Measurements from ENCODE around the gene RBL2. TPM values are rescaled to one million over a fixed set of nuclear protein-coding genes. Genes with fewer than 3 reads are reported as not detected.

RBL2 gene
- total RNA-seq, 4 donors from 2014 or later, result 27.7 to 115 (median 64.0) TPM

Small RNA genes lying within 50 kb of the gene (small RNA-seq; reads per million reads assigned to genes)
- gene RNU6-1153P, result 0 reads per million in 4 donors

Other genes starting within 250 kb of the RBL2 start
- 10 to 100 TPM; 37.0 to 68.7 (median 50.5) TPM for gene AKTIP, start 68.7 kb downstream of the RBL2 start, total RNA-seq